Smooth muscle cell (in vitro differentiated cells): ENCODE measurements around the gene GRXCR1. TPM values are rescaled to one million over a fixed set of nuclear protein-coding genes. Genes with fewer than 3 reads are reported as not detected.

ENCODE experiments used
- DNase-seq: peaks from one replicate; lab custom pipeline; 2025; ENCODE audit not compliant: unreplicated experiment; lab: John Stamatoyannopoulos, UW
- H2AFZ ChIP-seq: fragments of 200-600 bp; sonication (generic); 2 replicates; pipeline ENCODE4 v1.6.0; 2016; ENCODE audit warnings: antibody characterized with exemption, low read depth, mild to moderate bottlenecking
- H3F3A ChIP-seq: fragments of 200-600 bp; sonication (generic); 2 replicates; pipeline ENCODE4 v1.6.0; 2017; ENCODE audit warnings: antibody characterized with exemption, low read depth
- H3K27ac ChIP-seq: fragments of 200-600 bp; sonication (generic); 2 replicates; pipeline ENCODE4 v1.5.1; 2016; ENCODE audit warnings: low read depth, mild to moderate bottlenecking
- H3K27me3 ChIP-seq: fragments of 200-600 bp; sonication (generic); 2 replicates; pipeline ENCODE4 v1.6.1; 2016; ENCODE audit warnings: low read depth, mild to moderate bottlenecking
- H3K36me3 ChIP-seq: fragments of 200-600 bp; sonication (generic); 2 replicates; pipeline ENCODE4 v1.5.1; 2016; ENCODE audit warnings: low read depth
- H3K4me1 ChIP-seq: fragments of 200-600 bp; sonication (generic); 2 replicates; pipeline ENCODE4 v1.5.1; 2016; ENCODE audit warnings: low read depth
- H3K4me2 ChIP-seq: fragments of 200-600 bp; sonication (generic); 2 replicates; pipeline ENCODE4 v1.6.0; 2016; ENCODE audit warnings: mild to moderate bottlenecking
- H3K4me3 ChIP-seq: fragments of 200-600 bp; sonication (generic); 2 replicates; pipeline ENCODE4 v1.5.1; 2016; ENCODE audit warnings: mild to moderate bottlenecking
- H3K79me2 ChIP-seq: fragments of 200-600 bp; sonication (generic); 2 replicates; pipeline ENCODE4 v1.6.0; 2016; ENCODE audit warnings: low read depth, mild to moderate bottlenecking
- H3K9ac ChIP-seq: fragments of 200-600 bp; sonication (generic); 2 replicates; pipeline ENCODE4 v1.6.0; 2016; ENCODE audit warnings: low read depth
- H3K9me3 ChIP-seq: fragments of 200-600 bp; sonication (generic); replicated peaks from 2 replicates; pipeline ENCODE4 v1.5.1; 2016; ENCODE audit warnings: low read depth
- H4K20me1 ChIP-seq: fragments of 200-600 bp; sonication (generic); 2 replicates; pipeline ENCODE4 v1.6.0; 2016; ENCODE audit warnings: low read depth
- WGBS: methylation state at CpG from one replicate; pipeline ENCODE4 v1.1.7; 2016; ENCODE audit warnings: low lambda C conversion rate; 5-methylcytosine and 5-hydroxymethylcytosine counted together
- polyA plus RNA-seq: library from polyadenylated mRNA; unstranded; fragments of >200 nt; fragmentation: Nextera tagmentation; extraction: Ambion mirVana; gene quantifications from 2 replicates; pipeline ENCODE4 v1.2.1, GENCODE V29; 2016
- total RNA-seq: library from RNA; depleted of rRNA; stranded (reverse); fragments of >200 nt; gene quantifications from 2 replicates; pipeline ENCODE4 v1.2.3, GENCODE V29; 2014
- TF ChIP-seq, protein P1 (sequence below): fragments of 200-600 bp; sonication (generic); IDR thresholded peaks from 2 replicates; pipeline ENCODE4 v1.5.1; 2017; ENCODE audit warnings: borderline replicate concordance, mild to moderate bottlenecking, antibody characterized with exemption; ENCODE audit not compliant: insufficient read depth, poor library complexity, severe bottlenecking

Gene GRXCR1
- total and polyA plus RNA-seq, 2 experiments from 2014 or later, result not detected

DNA sequence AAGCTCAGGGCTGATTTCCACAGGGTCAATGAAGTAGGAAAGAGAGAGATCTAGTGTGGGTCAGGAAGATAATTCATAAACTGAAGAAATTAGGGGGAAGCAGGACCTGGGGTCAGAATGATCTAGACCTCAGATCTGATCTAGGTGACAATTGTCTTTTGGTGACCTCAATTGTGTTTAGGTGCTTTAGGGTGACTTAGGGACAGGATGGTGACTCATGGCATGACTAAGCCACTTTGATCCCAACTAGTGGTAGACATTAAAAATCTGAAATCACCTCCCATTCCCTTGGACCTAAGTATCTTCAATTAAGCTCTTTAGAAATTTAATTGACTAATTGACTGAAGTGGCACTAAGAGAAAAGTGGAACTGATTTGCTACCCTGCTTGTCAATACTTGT, 36.7 kb upstream of the GRXCR1 start:
- TF ChIP-seq, protein P1, sequence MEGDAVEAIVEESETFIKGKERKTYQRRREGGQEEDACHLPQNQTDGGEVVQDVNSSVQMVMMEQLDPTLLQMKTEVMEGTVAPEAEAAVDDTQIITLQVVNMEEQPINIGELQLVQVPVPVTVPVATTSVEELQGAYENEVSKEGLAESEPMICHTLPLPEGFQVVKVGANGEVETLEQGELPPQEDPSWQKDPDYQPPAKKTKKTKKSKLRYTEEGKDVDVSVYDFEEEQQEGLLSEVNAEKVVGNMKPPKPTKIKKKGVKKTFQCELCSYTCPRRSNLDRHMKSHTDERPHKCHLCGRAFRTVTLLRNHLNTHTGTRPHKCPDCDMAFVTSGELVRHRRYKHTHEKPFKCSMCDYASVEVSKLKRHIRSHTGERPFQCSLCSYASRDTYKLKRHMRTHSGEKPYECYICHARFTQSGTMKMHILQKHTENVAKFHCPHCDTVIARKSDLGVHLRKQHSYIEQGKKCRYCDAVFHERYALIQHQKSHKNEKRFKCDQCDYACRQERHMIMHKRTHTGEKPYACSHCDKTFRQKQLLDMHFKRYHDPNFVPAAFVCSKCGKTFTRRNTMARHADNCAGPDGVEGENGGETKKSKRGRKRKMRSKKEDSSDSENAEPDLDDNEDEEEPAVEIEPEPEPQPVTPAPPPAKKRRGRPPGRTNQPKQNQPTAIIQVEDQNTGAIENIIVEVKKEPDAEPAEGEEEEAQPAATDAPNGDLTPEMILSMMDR, result no peak
- H3K27me3 ChIP-seq, result peaks cover 6% of the 10 kb centered on the region
- H3K36me3 ChIP-seq, result no peaks in the 10 kb centered on the region
- H3K27ac ChIP-seq, result no peak overlapping the region
- no peaks in the 10 kb centered on the region for H3K9me3 ChIP-seq
- no peak overlapping the region for H3K9ac ChIP-seq
- no peak overlapping the region for H3K4me2 ChIP-seq
- no peaks in the 10 kb centered on the region for H4K20me1 ChIP-seq
- H2AFZ ChIP-seq, result no peak overlapping the region
- H3K4me1 ChIP-seq, result no peaks in the 10 kb centered on the region
- H3F3A ChIP-seq, result no peaks in the 10 kb centered on the region
- H3K4me3 ChIP-seq, result no peak overlapping the region
- DNase-seq, result no peak
- no peaks in the 10 kb centered on the region for H3K79me2 ChIP-seq

GRCh38 chr4:42865572-42866189, 26.8 kb upstream of the GRXCR1 start:
- Histone ChIP-seq H2AFZ (no peak overlapping the region), H3K4me1 (no peaks in the 10 kb centered on the region), H3K9ac (no peak overlapping the region), H3K27ac (no peak overlapping the region), H3K36me3 (no peaks in the 10 kb centered on the region), H3F3A (no peaks in the 10 kb centered on the region), H3K9me3 (no peaks in the 10 kb centered on the region), H4K20me1 (no peaks in the 10 kb centered on the region), H3K27me3 (peaks cover 11% of the 10 kb centered on the region), H3K79me2 (no peaks in the 10 kb centered on the region), H3K4me3 (no peak overlapping the region), H3K4me2 (no peak overlapping the region)
- WGBS, result 12% methylated on average over 3 of the region's 3 CpGs
- TF ChIP-seq, protein P1, result peak; percentile 82
- DNase-seq, result peak; percentile 1

- DNase-seq, result no peak
- WGBS, result 68% methylated on average over 5 of the region's 5 CpGs
- Histone ChIP-seq H3K4me3 (no peak overlapping the region), H2AFZ (no peak overlapping the region), H3K9ac (no peak overlapping the region), H3K4me2 (no peak overlapping the region), H3K79me2 (no peaks in the 10 kb centered on the region), H3K27me3 (peaks cover 11% of the 10 kb centered on the region), H3K36me3 (no peaks in the 10 kb centered on the region), H3K4me1 (no peaks in the 10 kb centered on the region), H4K20me1 (no peaks in the 10 kb centered on the region), H3F3A (no peaks in the 10 kb centered on the region), H3K27ac (no peak overlapping the region), H3K9me3 (no peaks in the 10 kb centered on the region)
- TF ChIP-seq, protein P1, result no peak
Observed at GRCh38 chr4:42871261-42871660, 21.3 kb upstream of the GRXCR1 start.

DNA sequence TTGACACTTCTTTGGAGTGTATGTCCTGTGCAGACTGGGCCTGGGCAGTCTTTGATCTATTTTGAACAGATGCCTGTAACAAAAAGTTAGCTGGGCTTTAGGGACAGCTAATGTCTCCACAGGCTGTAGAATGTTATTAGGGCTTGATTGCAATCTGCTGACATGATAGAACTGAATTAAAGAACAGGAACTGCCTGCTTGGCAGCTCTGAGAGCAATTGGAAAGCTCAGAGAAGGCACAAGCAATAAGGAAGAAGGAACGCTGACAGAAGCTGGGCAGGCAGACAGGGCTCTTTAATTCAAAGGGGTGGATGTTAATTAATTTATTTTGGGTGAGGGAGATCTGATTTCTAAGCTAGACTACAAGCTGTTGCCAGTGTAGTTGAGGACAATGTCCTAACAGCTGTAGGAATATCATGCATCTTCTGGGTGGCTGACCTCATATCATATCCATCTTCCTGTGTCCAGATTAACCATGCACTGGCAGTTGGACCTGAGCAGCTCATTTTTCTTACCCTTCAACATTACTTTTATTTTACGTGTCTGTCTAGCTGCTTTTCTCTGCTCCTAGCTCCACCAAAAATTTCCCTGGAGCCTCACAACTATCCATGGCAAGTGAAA, 20.7 kb upstream of the GRXCR1 start:
- no peak overlapping the region for H3K4me2 ChIP-seq
- peaks cover 11% of the 10 kb centered on the region for H3K27me3 ChIP-seq
- H3K79me2 ChIP-seq, result no peaks in the 10 kb centered on the region
- H3K27ac ChIP-seq, result no peak overlapping the region
- H3K4me3 ChIP-seq, result no peak overlapping the region
- TF ChIP-seq, protein P1, result no peak
- H3K9me3 ChIP-seq, result no peaks in the 10 kb centered on the region
- no peak overlapping the region for H3K9ac ChIP-seq
- no peaks in the 10 kb centered on the region for H4K20me1 ChIP-seq
- no peak overlapping the region for H2AFZ ChIP-seq
- H3F3A ChIP-seq, result no peaks in the 10 kb centered on the region
- no peaks in the 10 kb centered on the region for H3K4me1 ChIP-seq
- H3K36me3 ChIP-seq, result no peaks in the 10 kb centered on the region
- WGBS, result 76% methylated on average over 2 of the region's 2 CpGs
- DNase-seq, result no peak
